Spleen (tissue), 13 donors: Measurements from ENCODE around the gene TAF11L5. TPM values are rescaled to one million over a fixed set of nuclear protein-coding genes. Genes with fewer than 3 reads are reported as not detected.
"Not testable (repeated sequence)": the region's sequence is repeated elsewhere in the genome, so short reads cannot be mapped to it uniquely, and the experiment has no call there.

ENCODE experiments used
- DNase-seq: peaks from one replicate; pipeline ENCODE4 v3.0.0-alpha.2; 2020
- H3K27ac ChIP-seq, 8 donors: fragments of 200-600 bp; sonication (generic) in 7 of 8; 1 replicate in 4 of 8; 2 replicates in 4 of 8; pipeline versions ENCODE4 v1.5.0 to v1.8.0; 2016 to 2021; ENCODE audit warnings: inconsistent platforms in 4 of 8, mild to moderate bottlenecking in 4 of 8, moderate library complexity in 1 of 8
- H3K27me3 ChIP-seq, 7 donors: fragments of 200-600 bp; sonication (generic) in 6 of 7; replicated peaks in 1 of 7; 1 replicate in 4 of 7; 2 replicates in 3 of 7; pipeline versions ENCODE4 v1.5.0 to v1.8.0; 2016 to 2021; ENCODE audit warnings: inconsistent platforms in 3 of 7, mild to moderate bottlenecking in 1 of 7
- H3K36me3 ChIP-seq, 6 donors: fragments of 200-600 bp; sonication (generic) in 5 of 6; 1 replicate in 4 of 6; 2 replicates in 2 of 6; pipeline versions ENCODE4 v1.5.0 to v1.8.0; 2016 to 2021; ENCODE audit warnings: inconsistent platforms in 2 of 6
- H3K4me1 ChIP-seq, 6 donors: fragments of 200-600 bp; sonication (generic) in 5 of 6; 1 replicate in 3 of 6; 2 replicates in 3 of 6; pipeline versions ENCODE4 v1.5.0 to v1.8.0; 2016 to 2021; ENCODE audit warnings: inconsistent platforms in 3 of 6
- H3K4me3 ChIP-seq, 8 donors: fragments of 200-600 bp; sonication (generic) in 7 of 8; 1 replicate in 4 of 8; 2 replicates in 4 of 8; pipeline versions ENCODE4 v1.5.0 to v1.8.0; 2016 to 2021; ENCODE audit warnings: inconsistent platforms in 4 of 8, mild to moderate bottlenecking in 4 of 8, moderate library complexity in 2 of 8
- H3K9me3 ChIP-seq, 8 donors: fragments of 200-600 bp; sonication (generic) in 7 of 8; 1 replicate in 4 of 8; 2 replicates in 4 of 8; pipeline versions ENCODE4 v1.5.0 to v1.8.0; 2016 to 2021; ENCODE audit warnings: inconsistent platforms in 4 of 8
- POLR2A ChIP-seq, 3 donors: fragments of 450-650 bp; IDR thresholded peaks; one replicate each; pipeline ENCODE4 v1.5.1; 2017; ENCODE audit warnings: antibody characterized with exemption in 3 of 3, mild to moderate bottlenecking in 1 of 3
- POLR2AphosphoS5 ChIP-seq, 3 donors: sonication (generic); formaldehyde crosslinking; IDR thresholded peaks; one replicate each; pipeline ENCODE4 v1.5.1; 2017; ENCODE audit warnings: antibody characterized with exemption in 3 of 3
- WGBS, 5 donors: extraction: QIAGEN DNeasy Blood & Tissue Kit in 3 of 5; methylation state at CpG; one replicate each; pipeline versions ENCODE4 v1.1.5 to v1.1.7; 2013 to 2018; 5-methylcytosine and 5-hydroxymethylcytosine counted together
- intact Hi-C: fragments of 100-400 bp; cut with DNase I; formaldehyde crosslinking; loops from one replicate; pipeline ENCODE4 v1.15.0; 2023; ENCODE audit warnings: low total_unique reads
- long read RNA-seq, 2 donors: transcript quantifications; one replicate each; lab custom pipeline, GENCODE V29; 2026
- polyA plus RNA-seq, 3 donors: library from polyadenylated mRNA; stranded (reverse); fragments of 200-250 nt; gene quantifications; one replicate each; pipeline ENCODE4 v1.2.1, GENCODE V29; 2013
- total RNA-seq, 7 donors: library from RNA; depleted of rRNA in 3 of 7; stranded (reverse); fragments of >200 nt in 3 of 7; fragmentation: NEBNext Ultra II Directional in 4 of 7; extraction: Animal tissue kit (Norgen Biotek cat#: 25700) in 4 of 7; gene quantifications; one replicate each; pipeline versions ENCODE4 v1.1.0 to v1.2.1, GENCODE V29; 2016 to 2021
- TF ChIP-seq, protein P1 (sequence below), 11 experiments: fragments of 200-600 bp in 7 of 11; fragments of 450-650 bp in 4 of 11; sonication (generic) in 4 of 11; IDR thresholded peaks in 8 of 11; conservative IDR thresholded peaks in 3 of 11; 1 replicate in 7 of 11; 2 replicates in 4 of 11; pipeline versions ENCODE4 v1.4.0 to v1.8.0; 2016 to 2021; ENCODE audit warnings: antibody characterized with exemption in 11 of 11, inconsistent platforms in 4 of 11, mild to moderate bottlenecking in 1 of 11
- donor health status: healthy with polysubstance abuse.
- donor health status: DM: no; HTN: no; CAD: no; lungs with moderate emphysema.
- donor health status: DM: no; HTN: no; CAD: no.
- donor health status: Bipolar disorder and iron deficiency.
- donor health status: healthy.
- donor health status: DM: no; HTN: no; CAD: no.
- donor health status: DM: yes; HTN: yes; CAD: no.

Gene TAF11L5
- total RNA-seq (not detected), polyA plus RNA-seq (not detected)
- long read RNA-seq, donor 1 = 0 reads
- long read RNA-seq, donor 2, partial matches to known transcripts = 0 of 1 reads
- long read RNA-seq, donor 2, other reads (novel, unspliced or antisense) = 0 of 1 reads

GRCh38 chr5:17524935-17525334 lies at the start of gene TAF11L5:
TSS of gene TAF11L5 (plus strand) at chr5:17525235.
- H3K27me3 ChIP-seq, H3K4me1 ChIP-seq, H3K9me3 ChIP-seq, DNase-seq, intact Hi-C loops, H3K36me3 ChIP-seq, H3K4me3 ChIP-seq, H3K27ac ChIP-seq: not testable (repeated sequence)
- WGBS, 5 donors = no CpG with 5 or more reads among the region's 15 CpGs

- no peak for DNase-seq
- intact Hi-C loops = no loop called here
- WGBS, 5 donors = 83 to 91% (median 87%) methylated on average over 3 of the region's 3 CpGs
Measured at GRCh38 chr5:17477043-17477442, 48.0 kb upstream of the TAF11L5 start.

DNA sequence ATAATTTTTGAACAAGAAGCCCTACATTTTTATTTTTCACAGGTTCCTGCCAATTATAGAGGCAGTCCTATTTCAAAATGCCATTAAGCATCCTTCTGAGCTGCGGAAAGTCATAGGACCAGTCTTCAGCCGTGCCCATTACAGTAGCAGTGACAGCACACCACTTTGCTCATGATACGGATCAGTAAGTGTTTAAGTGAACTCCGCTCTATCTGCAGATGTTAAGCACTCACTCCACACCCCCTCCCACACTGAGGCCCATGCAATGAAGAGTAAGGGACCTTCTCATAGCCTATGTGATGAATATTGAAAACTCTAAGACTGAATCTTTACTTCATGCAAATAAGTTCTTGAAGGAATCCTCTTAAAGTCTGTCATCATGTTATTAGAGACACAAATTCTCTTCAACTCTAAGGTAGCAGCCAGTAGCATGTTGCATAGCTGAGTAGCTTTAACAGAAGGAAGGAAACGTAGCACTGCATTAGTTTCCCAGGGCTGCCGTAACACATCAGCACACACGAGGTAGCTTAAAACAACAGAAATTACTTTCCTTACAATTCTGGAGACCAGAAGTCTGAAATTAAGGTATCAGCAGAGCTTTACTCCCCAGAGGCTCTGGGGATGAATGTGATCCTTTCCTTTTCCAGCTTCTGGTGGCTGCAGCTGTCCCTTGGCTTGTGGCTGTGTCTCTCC lies 47.3 kb upstream of the TAF11L5 start:
- H3K4me3 ChIP-seq = no peak overlapping the region
- intact Hi-C loops = no loop called here
- H3K4me1 ChIP-seq = peaks cover 0 to 9% (median 0%) of the 10 kb centered on the region in 6 donors
- H3K27ac ChIP-seq = peak overlapping the region in 2 of 8 donors; percentile 26 to 39
- WGBS, 5 donors = 62 to 75% (median 63%) methylated on average over 7 of the region's 7 CpGs
- no peak for DNase-seq
- TF ChIP-seq POLR2A (IDR thresholded peaks at IDR 0.05) (no peak), POLR2AphosphoS5 (IDR thresholded peaks at IDR 0.05) (no peak)
- TF ChIP-seq, protein P1, sequence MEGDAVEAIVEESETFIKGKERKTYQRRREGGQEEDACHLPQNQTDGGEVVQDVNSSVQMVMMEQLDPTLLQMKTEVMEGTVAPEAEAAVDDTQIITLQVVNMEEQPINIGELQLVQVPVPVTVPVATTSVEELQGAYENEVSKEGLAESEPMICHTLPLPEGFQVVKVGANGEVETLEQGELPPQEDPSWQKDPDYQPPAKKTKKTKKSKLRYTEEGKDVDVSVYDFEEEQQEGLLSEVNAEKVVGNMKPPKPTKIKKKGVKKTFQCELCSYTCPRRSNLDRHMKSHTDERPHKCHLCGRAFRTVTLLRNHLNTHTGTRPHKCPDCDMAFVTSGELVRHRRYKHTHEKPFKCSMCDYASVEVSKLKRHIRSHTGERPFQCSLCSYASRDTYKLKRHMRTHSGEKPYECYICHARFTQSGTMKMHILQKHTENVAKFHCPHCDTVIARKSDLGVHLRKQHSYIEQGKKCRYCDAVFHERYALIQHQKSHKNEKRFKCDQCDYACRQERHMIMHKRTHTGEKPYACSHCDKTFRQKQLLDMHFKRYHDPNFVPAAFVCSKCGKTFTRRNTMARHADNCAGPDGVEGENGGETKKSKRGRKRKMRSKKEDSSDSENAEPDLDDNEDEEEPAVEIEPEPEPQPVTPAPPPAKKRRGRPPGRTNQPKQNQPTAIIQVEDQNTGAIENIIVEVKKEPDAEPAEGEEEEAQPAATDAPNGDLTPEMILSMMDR (IDR thresholded peaks at IDR 0.05 in 8 of 11, conservative IDR thresholded peaks at IDR 0.05 in 3 of 11) = no peak
- H3K27me3 ChIP-seq = no peaks in the 10 kb centered on the region
- no peaks in the 10 kb centered on the region for H3K36me3 ChIP-seq
- H3K9me3 ChIP-seq = no peaks in the 10 kb centered on the region

More at GRCh38 chr5:17477043-17477442, 48.0 kb upstream of the TAF11L5 start:
- H3K27ac ChIP-seq = no peak overlapping the region
- peaks cover 0 to 9% (median 0%) of the 10 kb centered on the region in 6 donors for H3K4me1 ChIP-seq
- TF ChIP-seq POLR2A (IDR thresholded peaks at IDR 0.05) (no peak), POLR2AphosphoS5 (IDR thresholded peaks at IDR 0.05) (no peak)
- TF ChIP-seq, protein P1 (IDR thresholded peaks at IDR 0.05 in 8 of 11, conservative IDR thresholded peaks at IDR 0.05 in 3 of 11) = no peak
- H3K36me3 ChIP-seq = no peaks in the 10 kb centered on the region
- H3K4me3 ChIP-seq = no peak overlapping the region
- H3K27me3 ChIP-seq = no peaks in the 10 kb centered on the region
- H3K9me3 ChIP-seq = no peaks in the 10 kb centered on the region

GRCh38 chr5:17481378-17481777 lies 43.7 kb upstream of the TAF11L5 start:
- intact Hi-C loops = no loop called here
- H3K4me3 ChIP-seq = no peak overlapping the region
- H3K27ac ChIP-seq = no peak overlapping the region
- H3K4me1 ChIP-seq = peaks cover 0 to 5% (median 0%) of the 10 kb centered on the region in 6 donors
- WGBS, 5 donors = 79 to 87% (median 86%) methylated on average over 4 of the region's 4 CpGs
- TF ChIP-seq POLR2A (IDR thresholded peaks at IDR 0.05) (no peak), POLR2AphosphoS5 (IDR thresholded peaks at IDR 0.05) (no peak)
- TF ChIP-seq, protein P1 (IDR thresholded peaks at IDR 0.05 in 8 of 11, conservative IDR thresholded peaks at IDR 0.05 in 3 of 11) = no peak
- H3K27me3 ChIP-seq = no peaks in the 10 kb centered on the region
- DNase-seq = no peak
- no peaks in the 10 kb centered on the region for H3K9me3 ChIP-seq
- H3K36me3 ChIP-seq = no peaks in the 10 kb centered on the region
